Ishikawa (cell line): ENCODE data around the gene ALDH1L1.
A peak's percentile ranks its signal among the peaks of the same experiment; 100 is the strongest.

Experiments used
- CEBPB ChIP-seq: IDR thresholded peaks from 2 replicates; pipeline ENCODE4 v1.6.1; 2012
- CREB1 ChIP-seq: IDR thresholded peaks from 2 replicates; pipeline ENCODE4 v1.6.1; 2012; ENCODE audit warnings: low read depth
- EGR1 ChIP-seq: IDR thresholded peaks from 2 replicates; pipeline ENCODE4 v1.6.1; 2012
- EP300 ChIP-seq: IDR thresholded peaks from 2 replicates; pipeline ENCODE4 v1.6.1; 2012; ENCODE audit warnings: borderline replicate concordance
- FOXM1 ChIP-seq: IDR thresholded peaks from 2 replicates; pipeline ENCODE4 v1.6.1; 2012; ENCODE audit warnings: low read depth, borderline replicate concordance
- MAX ChIP-seq: IDR thresholded peaks from 2 replicates; pipeline ENCODE4 v1.6.1; 2012
- NFIC ChIP-seq: IDR thresholded peaks from 2 replicates; pipeline ENCODE4 v1.6.1; 2012
- RAD21 ChIP-seq: IDR thresholded peaks from 2 replicates; pipeline ENCODE4 v1.6.1; 2012; ENCODE audit warnings: low read depth
- REST ChIP-seq: IDR thresholded peaks from 2 replicates; pipeline ENCODE4 v1.6.1; 2012; ENCODE audit warnings: low read depth, mild to moderate bottlenecking
- TAF1 ChIP-seq: IDR thresholded peaks from 2 replicates; pipeline ENCODE4 v1.6.1; 2012; ENCODE audit warnings: low read depth, mild to moderate bottlenecking
- TCF12 ChIP-seq: IDR thresholded peaks from 2 replicates; pipeline ENCODE4 v1.6.1; 2012; ENCODE audit warnings: low read depth
- TEAD4 ChIP-seq: IDR thresholded peaks from 2 replicates; pipeline ENCODE4 v1.6.1; 2012
- USF1 ChIP-seq: IDR thresholded peaks from 2 replicates; pipeline ENCODE4 v1.6.1; 2012
- YY1 ChIP-seq: IDR thresholded peaks from 2 replicates; pipeline ENCODE4 v1.6.1; 2012; ENCODE audit warnings: low read depth
- ZBTB7A ChIP-seq: IDR thresholded peaks from 2 replicates; pipeline ENCODE4 v1.6.1; 2012; ENCODE audit warnings: low read depth

ALDH1L1 gene

GRCh38 chr3:126114443-126115386 is 65.7 kb downstream of the ALDH1L1 start:
- TF ChIP-seq ZBTB7A (no peak), FOXM1 (no peak), RAD21 (no peak), TEAD4 (no peak), MAX (no peak), EGR1 (no peak), EP300 (no peak), REST (no peak), NFIC (no peak), CEBPB (no peak), USF1 (no peak), YY1 (no peak), TAF1 (no peak), TCF12 (no peak), CREB1 (no peak)

GRCh38 chr3:126113733-126114442 is 66.5 kb downstream of the ALDH1L1 start:
- TF ChIP-seq ZBTB7A (no peak), RAD21 (peak; percentile 23; the same call in 1 of the 2 replicates)

- TF ChIP-seq TAF1 (no peak), NFIC (no peak), FOXM1 (no peak), EP300 (no peak), RAD21 (no peak), REST (no peak), EGR1 (no peak), YY1 (no peak), CEBPB (no peak), USF1 (no peak), CREB1 (no peak), TCF12 (no peak), MAX (no peak), ZBTB7A (no peak), TEAD4 (no peak)
Measured at GRCh38 chr3:126113238-126113555, 67.2 kb downstream of the ALDH1L1 start.

GRCh38 chr3:126112531-126113237 is 67.7 kb downstream of the ALDH1L1 start:
- no peak for TF ChIP-seq RAD21
- TF ChIP-seq EP300 = no peak
- TF ChIP-seq EGR1 = no peak
- no peak for TF ChIP-seq YY1
- TF ChIP-seq FOXM1 = no peak
- TF ChIP-seq CREB1 = no peak
